CD14-positive monocyte (primary cell): ENCODE measurements around the gene ZC3H15. TPM values are rescaled to one million over a fixed set of nuclear protein-coding genes. Genes with fewer than 3 reads are reported as not detected.

Source experiments
- DNase-seq, 3 donors: peaks; one replicate each; pipeline ENCODE4 v3.0.0-alpha.2; 2011 to 2022
- H2AFZ ChIP-seq: 2 replicates; pipeline ENCODE4 v1.6.0; 2012; ENCODE audit warnings: mild to moderate bottlenecking, low read depth, low read length, inconsistent platforms; ENCODE audit not compliant: insufficient read depth, poor library complexity, severe bottlenecking
- H3K27ac ChIP-seq, 2 donors: 1 replicate in 1 of 2; 2 replicates in 1 of 2; pipeline ENCODE4 v1.5.1; 2012 to 2013; ENCODE audit warnings: low read length in 2 of 2, control low read depth in 1 of 2, inconsistent platforms in 1 of 2, low read depth in 1 of 2, mild to moderate bottlenecking in 1 of 2
- H3K27me3 ChIP-seq, 2 donors: one replicate each; pipeline versions ENCODE4 v1.6.0 to v1.6.1; 2011 to 2013; ENCODE audit warnings: low read length in 2 of 2; ENCODE audit not compliant: control insufficient read depth in 2 of 2, insufficient read depth in 2 of 2
- H3K36me3 ChIP-seq, 2 donors: replicated peaks in 1 of 2; 1 replicate in 1 of 2; 2 replicates in 1 of 2; pipeline versions ENCODE4 v1.5.1 to v1.6.1; 2012 to 2013; ENCODE audit warnings: low read length in 2 of 2, control low read depth in 1 of 2, inconsistent platforms in 1 of 2, mild to moderate bottlenecking in 1 of 2; ENCODE audit not compliant: insufficient read depth in 2 of 2, control insufficient read depth in 1 of 2
- H3K4me1 ChIP-seq, 2 donors: 1 replicate in 1 of 2; 2 replicates in 1 of 2; pipeline versions ENCODE4 v1.5.1 to v1.6.1; 2012 to 2013; ENCODE audit warnings: low read length in 2 of 2, control low read depth in 1 of 2, inconsistent platforms in 1 of 2, mild to moderate bottlenecking in 1 of 2, moderate library complexity in 1 of 2; ENCODE audit not compliant: insufficient read depth in 2 of 2, control insufficient read depth in 1 of 2
- H3K4me2 ChIP-seq: replicated peaks from 2 replicates; pipeline ENCODE3; 2012; ENCODE audit warnings: low read length, moderate library complexity, mild to moderate bottlenecking; ENCODE audit not compliant: poor library complexity, severe bottlenecking; ENCODE audit errors: extremely low read depth
- H3K4me3 ChIP-seq, 3 experiments: fragments of 200-600 bp in 1 of 3; sonication (generic) in 1 of 3; replicated peaks in 1 of 3; 1 replicate in 2 of 3; 2 replicates in 1 of 3; pipeline ENCODE4 v1.5.1; 2011 to 2013; ENCODE audit warnings: low read length in 3 of 3, mild to moderate bottlenecking in 3 of 3, control low read depth in 2 of 3, low read depth in 2 of 3, inconsistent platforms in 1 of 3, moderate library complexity in 1 of 3
- H3K79me2 ChIP-seq: 2 replicates; pipeline ENCODE4 v1.6.0; 2012; ENCODE audit warnings: mild to moderate bottlenecking, control low read depth, inconsistent platforms, low read length, moderate library complexity; ENCODE audit not compliant: insufficient read depth
- H3K9ac ChIP-seq: 2 replicates; pipeline ENCODE4 v1.6.0; 2017; ENCODE audit warnings: low read length, mild to moderate bottlenecking; ENCODE audit not compliant: insufficient read depth, poor library complexity, severe bottlenecking
- H3K9me3 ChIP-seq, 2 donors: replicated peaks in 1 of 2; 1 replicate in 1 of 2; 2 replicates in 1 of 2; pipeline versions ENCODE4 v1.5.1 to v1.6.1; 2012 to 2013; ENCODE audit warnings: low read length in 2 of 2, control low read depth in 1 of 2; ENCODE audit not compliant: control insufficient read depth in 1 of 2, insufficient read depth in 1 of 2
- H4K20me1 ChIP-seq: 2 replicates; pipeline ENCODE4 v1.6.0; 2012; ENCODE audit warnings: mild to moderate bottlenecking, low read length, control low read depth, moderate library complexity; ENCODE audit not compliant: insufficient read depth
- H3K27ac Mint-ChIP-seq, 7 donors: one replicate each; pipeline ENCODE4 v1.8.0; 2020; ENCODE audit warnings: mild to moderate bottlenecking in 7 of 7, mixed read lengths in 7 of 7, moderate library complexity in 6 of 7, inconsistent platforms in 2 of 7
- H3K27me3 Mint-ChIP-seq, 3 donors: one replicate each; pipeline ENCODE4 v1.8.0; 2021 to 2022; ENCODE audit warnings: low read depth in 3 of 3, mild to moderate bottlenecking in 3 of 3, mixed read lengths in 3 of 3, moderate library complexity in 3 of 3, inconsistent platforms in 1 of 3
- H3K36me3 Mint-ChIP-seq, 2 donors: one replicate each; pipeline ENCODE4 v1.8.0; 2020; ENCODE audit warnings: mixed read lengths in 2 of 2, inconsistent platforms in 1 of 2, mild to moderate bottlenecking in 1 of 2
- H3K4me1 Mint-ChIP-seq: one replicate; pipeline ENCODE4 v1.8.0; 2020; ENCODE audit warnings: mild to moderate bottlenecking, mixed read lengths
- H3K4me3 Mint-ChIP-seq, 2 donors: one replicate each; pipeline ENCODE4 v1.8.0; 2020; ENCODE audit warnings: mild to moderate bottlenecking in 2 of 2, mixed read lengths in 2 of 2, moderate library complexity in 1 of 2
- H3K9me3 Mint-ChIP-seq, 7 donors: one replicate each; pipeline ENCODE4 v1.8.0; 2020 to 2022; ENCODE audit warnings: mixed read lengths in 7 of 7, mild to moderate bottlenecking in 6 of 7, moderate library complexity in 6 of 7, inconsistent platforms in 2 of 7
- WGBS: methylation state at CpG from one replicate; pipeline ENCODE4 v1.1.5; 2013; ENCODE audit warnings: missing lambda C conversion rate; ENCODE audit not compliant: insufficient coverage; 5-methylcytosine and 5-hydroxymethylcytosine counted together
- intact Hi-C, 2 donors: fragments of 100-400 bp; cut with micrococcal nuclease; formaldehyde crosslinking; loops; one replicate each; pipeline versions ENCODE4 v1.15.0 to v1.15.1; 2023
- polyA plus RNA-seq, 3 donors: library from polyadenylated mRNA; depleted of rRNA in 1 of 3; unstranded in 2 of 3; stranded (reverse) in 1 of 3; fragments of 300-500 nt in 2 of 3; fragments of >200 nt in 1 of 3; fragmentation: Illumina TruSeq in 2 of 3; gene quantifications; 1 replicate in 2 of 3; 2 replicates in 1 of 3; pipeline ENCODE4 v1.2.3, GENCODE V29; 2012 to 2021
- TF ChIP-seq, protein P1 (sequence below): fragments of 200-600 bp; IDR thresholded peaks from one replicate; pipeline ENCODE4 v1.8.0; 2022; ENCODE audit warnings: antibody characterized with exemption, mild to moderate bottlenecking

The ZC3H15 gene
- polyA plus RNA-seq, 3 donors = 39.4 to 52.8 (median 40.6) TPM

DNA sequence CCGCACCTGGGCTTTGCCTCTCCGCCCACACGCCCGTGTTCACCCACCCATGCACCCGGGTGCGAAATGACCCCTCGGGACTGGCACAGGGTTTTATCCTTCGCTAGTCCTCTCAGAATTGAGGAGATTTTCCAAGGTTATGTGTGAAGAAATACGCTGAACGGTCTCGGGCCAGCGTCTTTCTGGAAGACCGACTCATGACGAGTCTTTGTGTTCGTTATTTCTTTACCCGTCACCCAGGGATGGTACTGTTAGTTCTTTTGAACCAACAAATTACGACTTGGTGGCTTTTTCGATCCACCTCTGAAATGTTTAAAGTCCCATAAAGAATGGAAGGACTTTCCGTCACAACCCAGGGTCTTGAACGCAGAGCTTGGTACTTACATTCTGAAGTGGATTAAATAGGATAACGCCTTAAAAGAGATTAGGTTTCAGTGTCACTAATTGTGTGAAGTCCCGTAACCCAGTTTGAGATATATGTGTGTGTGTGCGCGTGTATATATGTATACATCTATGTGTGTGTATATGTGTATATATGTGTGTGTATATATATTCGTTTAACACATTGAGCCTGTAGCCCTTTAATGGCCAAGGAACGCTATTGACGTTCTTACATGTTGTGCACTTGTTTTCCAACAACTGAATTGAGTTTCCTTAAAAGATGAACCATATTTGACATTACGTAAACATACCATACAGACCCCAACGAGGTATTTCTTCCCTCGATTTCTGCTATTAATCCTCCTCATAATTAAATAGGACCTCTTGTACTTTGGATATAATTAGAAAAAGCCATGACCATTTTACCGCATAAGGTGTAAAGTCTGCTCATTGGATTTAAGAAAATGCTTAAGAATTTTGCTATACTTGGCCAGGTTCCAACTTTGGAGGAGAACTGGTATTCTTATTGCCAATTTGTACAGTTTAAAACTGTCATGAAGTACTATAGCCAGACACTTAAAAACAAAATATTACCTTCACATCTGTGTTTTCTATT, 889 bp downstream of the ZC3H15 start:
- TF ChIP-seq, protein P1, sequence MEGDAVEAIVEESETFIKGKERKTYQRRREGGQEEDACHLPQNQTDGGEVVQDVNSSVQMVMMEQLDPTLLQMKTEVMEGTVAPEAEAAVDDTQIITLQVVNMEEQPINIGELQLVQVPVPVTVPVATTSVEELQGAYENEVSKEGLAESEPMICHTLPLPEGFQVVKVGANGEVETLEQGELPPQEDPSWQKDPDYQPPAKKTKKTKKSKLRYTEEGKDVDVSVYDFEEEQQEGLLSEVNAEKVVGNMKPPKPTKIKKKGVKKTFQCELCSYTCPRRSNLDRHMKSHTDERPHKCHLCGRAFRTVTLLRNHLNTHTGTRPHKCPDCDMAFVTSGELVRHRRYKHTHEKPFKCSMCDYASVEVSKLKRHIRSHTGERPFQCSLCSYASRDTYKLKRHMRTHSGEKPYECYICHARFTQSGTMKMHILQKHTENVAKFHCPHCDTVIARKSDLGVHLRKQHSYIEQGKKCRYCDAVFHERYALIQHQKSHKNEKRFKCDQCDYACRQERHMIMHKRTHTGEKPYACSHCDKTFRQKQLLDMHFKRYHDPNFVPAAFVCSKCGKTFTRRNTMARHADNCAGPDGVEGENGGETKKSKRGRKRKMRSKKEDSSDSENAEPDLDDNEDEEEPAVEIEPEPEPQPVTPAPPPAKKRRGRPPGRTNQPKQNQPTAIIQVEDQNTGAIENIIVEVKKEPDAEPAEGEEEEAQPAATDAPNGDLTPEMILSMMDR = no peak
- Mint-ChIP-seq H3K4me3 (peak overlapping the region; percentile 97 to 99), H3K36me3 (peaks cover 5 to 6% of the 10 kb centered on the region in 2 donors), H3K9me3 (no peaks in the 10 kb centered on the region), H3K27ac (peak overlapping the region; percentile 98 to 99 (median 99)), H3K4me1 (peaks cover 46% of the 10 kb centered on the region), H3K27me3 (no peaks in the 10 kb centered on the region)
- Histone ChIP-seq H3K79me2 (peaks cover 67% of the 10 kb centered on the region), H2AFZ (peak overlapping the region; percentile 84), H3K4me3 (peak overlapping the region; percentile 75 to 97 (median 87)), H3K9me3 (no peaks in the 10 kb centered on the region), H3K27me3 (no peaks in the 10 kb centered on the region), H3K4me1 (peaks cover 27 to 32% of the 10 kb centered on the region in 2 donors), H3K36me3 (no peaks in the 10 kb centered on the region), H3K9ac (peak overlapping the region; percentile 86), H3K4me2 (peak overlapping the region; percentile 96), H3K27ac (peak overlapping the region; percentile 97), H4K20me1 (peaks cover 49% of the 10 kb centered on the region)
- DNase-seq = peak; percentile 9 to 19 (median 10)
- intact Hi-C loops = loop anchor here in 1 of 2 donors (10.0 kb wide), 1 partner anchor 98 kb away; no protein-coding TSS in a partner anchor
- WGBS = 0% methylated on average over 13 of the region's 31 CpGs

DNA sequence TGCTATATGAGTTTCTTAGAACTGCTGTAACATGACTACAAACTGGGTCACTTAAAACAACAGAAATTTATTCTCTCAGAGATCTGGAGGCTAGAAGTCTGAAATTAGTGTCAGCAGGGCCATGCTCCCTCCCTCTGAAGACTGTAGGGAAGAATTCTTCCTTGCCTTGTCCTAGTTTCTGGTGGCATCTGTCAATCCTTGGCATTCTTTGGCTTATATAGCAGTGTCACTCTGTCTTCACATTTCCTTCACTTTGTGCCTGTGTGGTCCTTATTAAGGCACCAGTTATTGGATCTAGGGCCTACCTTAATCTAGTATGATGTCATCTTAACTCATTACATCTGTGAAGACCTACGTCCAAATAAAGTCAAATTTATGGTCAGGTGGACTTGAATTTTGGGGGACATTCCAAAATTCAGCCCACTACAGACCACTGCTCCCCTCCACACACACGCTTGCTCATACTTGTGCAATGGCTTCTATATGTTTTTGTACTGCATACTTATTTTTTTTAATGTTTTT, 7.6 kb downstream of the ZC3H15 start:
- peaks cover 2 to 4% of the 10 kb centered on the region in 2 donors for H3K4me1 ChIP-seq
- no CpG with 5 or more reads among the region's 2 CpGs for WGBS
- Mint-ChIP-seq H3K4me1 (peaks cover 32% of the 10 kb centered on the region), H3K27me3 (no peaks in the 10 kb centered on the region), H3K9me3 (no peaks in the 10 kb centered on the region), H3K36me3 (peaks cover 33 to 37% of the 10 kb centered on the region in 2 donors), H3K4me3 (no peak overlapping the region), H3K27ac (peak overlapping the region in 2 of 7 donors; percentile 61 to 68)
- no peak overlapping the region for H2AFZ ChIP-seq
- peaks cover 96% of the 10 kb centered on the region for H3K79me2 ChIP-seq
- H4K20me1 ChIP-seq = peaks cover 95% of the 10 kb centered on the region
- intact Hi-C loops = no loop called here
- H3K9ac ChIP-seq = no peak overlapping the region
- no peak overlapping the region for H3K4me3 ChIP-seq
- no peak for DNase-seq
- no peaks in the 10 kb centered on the region for H3K9me3 ChIP-seq
- TF ChIP-seq, protein P1 = no peak
- no peak overlapping the region for H3K4me2 ChIP-seq
- no peaks in the 10 kb centered on the region for H3K27me3 ChIP-seq
- peak overlapping the region in 1 of 2 donors; percentile 34 for H3K27ac ChIP-seq
- peaks cover 36 to 53% of the 10 kb centered on the region in 2 donors for H3K36me3 ChIP-seq
